ENCODE results near the gene MMP28.

The MMP28 gene

GRCh38 chr17:35795007-35795870, at the start of gene MMP28:
TSS of gene MMP28 (minus strand) at chr17:35795641. CDS start at chr17:35795377, 264 bp downstream.
- peak; percentile 47 for DNase-seq (ENCODE audit: low spot score)

GRCh38 chr17:35844547-35844946, 49.1 kb upstream of the MMP28 start:
- no peak for DNase-seq (ENCODE audit: low spot score)

- no peak for DNase-seq (ENCODE audit: low spot score)
These were observed 48.3 kb upstream of the MMP28 start for GRCh38 chr17:35843698-35844097.

GRCh38 chr17:35842239-35842638, 46.8 kb upstream of the MMP28 start:
- DNase-seq (ENCODE audit: low spot score): no peak

GRCh38 chr17:35841505-35841904, 46.1 kb upstream of the MMP28 start:
- DNase-seq (ENCODE audit: low spot score): no peak

GRCh38 chr17:35841101-35841500, 45.7 kb upstream of the MMP28 start:
- DNase-seq (ENCODE audit: low spot score): no peak

GRCh38 chr17:35825206-35825605, 29.8 kb upstream of the MMP28 start:
- DNase-seq (ENCODE audit: low spot score): no peak

- no peak for DNase-seq (ENCODE audit: low spot score)
These were observed 25.9 kb upstream of the MMP28 start for GRCh38 chr17:35821308-35821707.

GRCh38 chr17:35819455-35819854, 24.0 kb upstream of the MMP28 start:
- no peak for DNase-seq (ENCODE audit: low spot score)

GRCh38 chr17:35817196-35817595, 21.8 kb upstream of the MMP28 start:
- no peak for DNase-seq (ENCODE audit: low spot score)

- DNase-seq (ENCODE audit: low spot score): no peak
These were observed 21.3 kb upstream of the MMP28 start for GRCh38 chr17:35816723-35817122.

GRCh38 chr17:35812456-35812855, 17.0 kb upstream of the MMP28 start:
- no peak for DNase-seq (ENCODE audit: low spot score)

GRCh38 chr17:35811759-35812158, 16.3 kb upstream of the MMP28 start:
- DNase-seq (ENCODE audit: low spot score): no peak

GRCh38 chr17:35809855-35810461, 14.5 kb upstream of the MMP28 start:
- no peak for DNase-seq (ENCODE audit: low spot score)

GRCh38 chr17:35808962-35809854, 13.8 kb upstream of the MMP28 start, which contains the start of gene TAF15:
TSS of gene TAF15 (plus strand) at chr17:35809484. CDS start at chr17:35809570, 86 bp downstream.
- peak; percentile 94 for DNase-seq (ENCODE audit: low spot score)

- no peak for DNase-seq (ENCODE audit: low spot score)
These were observed 13.0 kb upstream of the MMP28 start for GRCh38 chr17:35808240-35808961.

- DNase-seq (ENCODE audit: low spot score): peak; percentile 60
These were observed 12.1 kb upstream of the MMP28 start for GRCh38 chr17:35807371-35808144.

- peak; percentile 95 for DNase-seq (ENCODE audit: low spot score)
These were observed 9.3 kb upstream of the MMP28 start for GRCh38 chr17:35804658-35805192.

- DNase-seq (ENCODE audit: low spot score): no peak
These were observed 6.3 kb upstream of the MMP28 start for GRCh38 chr17:35801583-35802224.

GRCh38 chr17:35799942-35800341, 4.5 kb upstream of the MMP28 start:
- peak; percentile 69 for DNase-seq (ENCODE audit: low spot score)

Measured in hepatic stellate cell (primary cell).